Inflammatory macrophage treated with lipopolysaccharide for 1 hour (primary cell): Measurements from ENCODE around the gene STMN3.
"Not testable (repeated sequence)": the region's sequence is repeated elsewhere in the genome, so short reads cannot be mapped to it uniquely, and the experiment has no call there.

Experiments used
- DNase-seq, 2 donors: peaks; one replicate each; pipeline ENCODE4 v3.0.0-alpha.2; 2020 to 2022

The STMN3 gene

DNA sequence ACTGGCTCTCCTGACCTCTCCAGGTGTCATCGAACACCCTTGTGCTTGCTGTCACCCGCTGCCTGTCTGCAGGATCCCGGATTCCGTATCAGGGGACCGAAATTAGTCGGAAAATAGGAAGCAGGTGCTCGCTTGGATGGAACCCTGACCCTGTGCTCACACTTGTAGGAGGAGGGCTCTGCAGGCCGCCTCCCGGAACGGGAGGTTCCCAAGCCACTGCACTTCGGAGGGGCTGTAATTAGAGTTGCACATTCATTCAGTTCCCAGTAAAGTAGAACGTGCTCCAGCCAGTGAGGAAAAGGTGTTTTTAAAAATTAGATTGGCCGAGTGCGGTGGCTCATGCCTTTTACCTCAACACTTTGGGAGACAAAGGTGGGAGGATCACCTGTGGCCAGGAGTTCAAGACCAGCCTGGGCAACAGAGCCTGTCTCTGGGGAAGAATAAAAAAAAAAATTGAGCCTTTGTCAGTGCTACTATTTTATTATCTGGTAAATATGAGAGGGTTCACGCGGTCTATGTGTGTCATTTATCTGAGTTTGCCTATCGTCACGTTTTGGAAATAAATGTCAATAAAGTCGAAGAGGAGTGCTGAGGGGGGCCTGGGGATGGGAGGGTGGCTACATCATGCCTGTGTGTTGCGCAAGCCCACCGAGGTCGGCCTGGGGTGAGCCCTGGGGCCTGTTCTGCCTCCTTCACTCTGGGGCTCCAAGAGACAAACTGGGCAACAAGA lies 24.8 kb downstream of the STMN3 start:
- DNase-seq = peak; percentile 53 to 84

GRCh38 chr20:63627751-63628245 lies 25.4 kb downstream of the STMN3 start:
- DNase-seq = no peak

DNA sequence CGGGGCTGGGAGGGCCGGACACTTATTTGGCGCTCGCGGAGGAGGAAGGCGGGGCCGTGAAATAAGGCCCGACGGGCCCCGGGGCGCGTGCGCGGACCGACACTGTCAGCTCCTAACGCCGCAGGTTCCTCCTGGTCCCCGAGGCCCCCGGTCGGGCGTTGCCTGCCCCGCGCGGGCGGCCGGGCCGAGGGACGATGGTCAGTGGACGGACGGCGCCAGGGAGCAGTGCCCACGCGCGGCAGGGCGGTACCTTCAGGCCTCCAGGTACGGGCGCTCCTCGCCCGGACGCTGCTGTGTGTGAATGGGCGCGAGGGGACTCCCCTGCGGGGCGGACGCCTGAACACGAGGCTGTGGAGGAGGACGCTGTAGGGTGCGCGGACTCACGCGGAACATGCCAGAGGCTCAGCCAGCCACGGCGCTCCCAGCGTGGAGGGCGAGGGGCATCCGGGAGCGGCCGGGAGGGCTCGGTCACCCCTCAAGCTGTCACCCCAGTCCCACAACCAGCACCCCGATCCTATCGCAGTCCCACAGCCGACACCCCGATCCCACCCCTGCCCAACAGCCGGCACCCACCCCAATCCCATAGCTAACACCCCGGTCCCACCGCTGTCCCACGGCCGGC lies 26.0 kb downstream of the STMN3 start:
- DNase-seq = peak; percentile 92 to 97

DNA sequence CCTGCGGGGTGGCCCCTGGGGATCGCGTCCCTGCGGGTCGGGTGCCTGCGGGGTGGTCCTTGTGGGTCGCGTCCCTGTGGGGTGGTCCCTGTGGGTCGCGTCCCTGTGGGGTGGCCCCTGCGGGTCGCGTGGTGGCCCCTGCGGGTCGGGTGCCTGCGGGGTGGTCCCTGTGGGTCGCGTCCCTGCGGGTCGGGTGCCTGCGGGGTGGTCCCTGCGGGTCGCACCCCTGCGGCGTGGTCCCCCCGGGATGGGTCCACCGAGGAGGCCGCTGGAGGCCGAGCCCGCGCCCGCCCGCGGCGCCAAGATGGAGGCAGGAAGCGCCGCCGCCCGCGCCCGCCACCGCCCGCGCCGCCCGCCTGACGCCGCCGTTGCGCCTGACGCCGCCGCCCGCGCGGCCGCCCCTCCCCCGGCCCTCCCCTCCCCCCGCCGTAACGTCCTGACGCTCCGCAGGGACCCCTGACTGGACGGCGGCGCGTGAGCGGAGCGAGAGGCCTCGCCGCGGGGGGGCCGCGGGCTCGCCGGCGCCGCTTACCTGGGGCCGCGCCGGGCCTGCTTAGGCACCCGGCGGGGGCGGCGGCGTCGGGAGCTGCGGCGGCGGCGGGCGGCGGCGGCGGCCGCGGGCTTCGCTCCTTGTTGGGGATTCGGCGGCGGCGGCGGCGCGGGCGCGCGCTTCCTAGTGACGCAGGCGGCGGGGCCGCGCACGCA lies 26.6 kb downstream of the STMN3 start, which contains the start of gene GMEB2:
TSS of gene GMEB2 (minus strand) at position 678 of the 705 bp plus-strand sequence. CDS start 7,704 bp downstream, outside the sequence.
- peak in 1 of 2 donors; percentile 31 for DNase-seq

- DNase-seq = no peak
Observed at GRCh38 chr20:63625771-63626423, 27.3 kb downstream of the STMN3 start.

DNA sequence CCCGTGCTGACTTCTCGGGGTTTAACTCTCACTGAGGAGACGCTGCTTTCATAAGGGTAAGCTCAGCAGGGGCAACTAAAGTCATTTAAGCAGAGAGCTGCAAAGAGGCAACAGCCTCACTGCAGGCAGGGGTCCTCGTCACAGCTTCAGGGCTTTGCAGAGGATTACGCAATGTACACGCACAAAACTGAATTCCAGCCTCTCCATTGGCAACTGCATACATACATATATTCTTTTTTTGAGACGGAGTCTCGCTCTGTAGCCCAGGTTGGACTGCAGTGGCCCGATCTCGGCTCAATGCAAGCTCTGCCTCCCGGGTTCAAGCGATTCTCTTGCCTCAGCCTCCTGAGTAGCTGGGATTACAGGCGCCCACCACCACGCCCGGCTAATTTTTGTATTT lies 28.7 kb downstream of the STMN3 start:
- no peak for DNase-seq

GRCh38 chr20:63622732-63623131 lies 30.5 kb downstream of the STMN3 start:
- DNase-seq = no peak

- DNase-seq = no peak
Observed at GRCh38 chr20:63622096-63622495, 31.1 kb downstream of the STMN3 start.

DNA sequence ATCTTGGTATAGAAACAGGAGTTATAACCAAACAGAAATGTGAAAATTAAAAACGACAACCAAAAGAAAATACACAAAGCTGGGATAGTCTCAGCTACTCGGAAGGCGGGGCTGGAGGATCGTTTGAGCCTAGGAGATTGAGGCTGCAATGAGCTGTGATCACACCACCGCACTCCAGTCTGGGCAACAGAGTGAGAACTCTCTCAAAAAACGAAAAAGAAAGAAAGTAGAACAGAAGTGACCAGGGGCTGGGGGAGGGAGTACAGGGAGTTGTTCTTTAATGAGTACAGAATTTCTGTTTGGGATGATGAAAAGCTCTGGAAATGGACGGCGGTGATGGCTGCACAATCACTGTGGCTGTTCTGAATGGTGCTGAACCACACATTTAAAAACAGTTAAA lies 32.2 kb downstream of the STMN3 start:
- no peak for DNase-seq

- no peak for DNase-seq
Observed at GRCh38 chr20:63619505-63619904, 33.7 kb downstream of the STMN3 start.

- DNase-seq = no peak
Observed at GRCh38 chr20:63619086-63619485, 34.1 kb downstream of the STMN3 start.

- no peak for DNase-seq
Observed at GRCh38 chr20:63618291-63618980, 34.8 kb downstream of the STMN3 start.

DNA sequence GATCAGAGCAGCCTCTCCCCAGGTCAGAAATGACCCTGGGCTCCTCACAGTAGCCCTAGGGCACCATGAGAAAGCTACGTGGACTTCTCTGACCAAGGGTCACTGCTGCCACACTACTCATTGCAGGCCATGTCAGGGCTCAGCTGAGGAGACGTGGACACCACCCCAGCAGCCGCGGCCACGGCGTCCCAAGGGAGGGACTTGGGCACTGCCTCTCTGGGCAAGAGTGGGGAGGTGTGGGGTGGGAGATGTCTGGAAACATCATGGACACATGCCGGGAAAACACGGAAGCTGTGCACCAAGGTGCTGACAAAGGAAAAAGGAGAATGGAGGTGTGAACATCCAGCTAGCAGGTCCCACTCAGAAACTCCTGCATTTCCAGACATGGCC lies 35.4 kb downstream of the STMN3 start:
- no peak for DNase-seq

DNA sequence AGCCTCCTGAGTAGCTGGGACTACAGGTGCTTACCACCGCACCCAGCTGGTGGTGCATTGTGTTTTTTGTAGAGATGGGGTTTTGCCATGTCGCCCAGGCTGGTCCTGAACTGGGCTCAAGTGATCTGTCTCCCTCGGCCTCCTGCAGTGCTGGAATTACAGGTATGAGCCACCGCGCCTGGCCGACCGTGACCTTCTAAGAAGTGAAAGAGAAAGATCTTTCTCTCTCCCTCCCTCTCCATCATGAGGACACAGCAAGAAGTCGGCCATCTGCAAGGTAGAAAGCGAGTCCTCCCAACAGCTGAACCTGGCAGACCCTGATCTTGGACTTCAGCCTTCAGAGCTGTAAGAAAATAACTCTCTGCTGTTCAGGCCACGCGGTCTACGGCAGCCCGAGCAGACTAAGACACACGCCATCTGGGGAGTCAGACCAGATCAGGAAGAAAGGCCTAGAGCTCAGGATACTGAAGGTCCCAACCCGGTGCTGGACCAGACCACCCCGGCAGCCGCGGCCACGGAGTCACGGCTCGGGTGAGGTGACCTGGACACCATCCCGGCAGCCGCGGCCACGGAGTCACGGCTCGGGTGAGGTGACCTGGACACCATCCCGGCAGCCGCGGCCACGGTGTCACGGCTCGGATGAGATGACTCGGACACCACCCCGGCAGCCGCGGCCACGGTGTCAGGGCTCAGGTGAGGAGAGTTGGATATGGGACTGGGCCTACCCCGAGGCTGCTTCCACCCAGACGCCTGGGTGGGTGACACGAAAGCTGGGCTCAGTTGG lies 35.9 kb downstream of the STMN3 start:
- no peak for DNase-seq

- DNase-seq = not testable (repeated sequence)
Observed at GRCh38 chr20:63613863-63614594, 39.2 kb downstream of the STMN3 start.

DNA sequence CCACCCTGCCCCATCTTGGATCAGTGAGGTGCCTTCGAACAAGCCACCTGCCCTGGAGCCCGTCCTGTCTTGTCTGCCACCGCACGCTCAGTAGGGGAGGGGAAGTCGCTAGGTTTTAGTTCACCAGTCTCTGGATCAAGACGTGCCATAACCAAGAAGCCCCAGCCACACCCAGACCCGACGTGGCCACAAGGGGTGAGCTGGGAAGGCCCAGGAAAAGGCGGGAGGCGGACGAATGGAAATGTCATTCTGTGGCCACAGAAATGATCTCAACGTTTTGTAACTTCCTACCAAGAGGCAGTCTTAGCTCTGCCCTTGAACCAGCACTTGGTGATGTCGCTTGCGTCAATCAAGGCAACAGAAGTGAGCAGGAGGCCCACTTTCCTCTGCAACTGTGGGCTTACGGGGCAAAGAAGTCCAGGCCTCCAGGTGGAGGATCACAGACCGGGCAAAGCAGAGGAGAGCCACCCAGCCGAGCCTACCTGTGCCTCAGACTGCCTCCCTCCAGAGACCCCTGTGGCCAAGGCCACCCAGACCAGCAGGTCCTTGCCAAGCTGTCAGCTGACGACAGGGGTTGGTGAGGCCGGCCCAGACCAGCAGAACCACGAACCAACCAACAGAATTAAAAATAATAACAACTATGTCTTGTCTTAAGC lies 40.8 kb downstream of the STMN3 start:
- DNase-seq = peak; percentile 95

GRCh38 chr20:63611646-63612045 lies 41.6 kb downstream of the STMN3 start:
- no peak for DNase-seq

DNA sequence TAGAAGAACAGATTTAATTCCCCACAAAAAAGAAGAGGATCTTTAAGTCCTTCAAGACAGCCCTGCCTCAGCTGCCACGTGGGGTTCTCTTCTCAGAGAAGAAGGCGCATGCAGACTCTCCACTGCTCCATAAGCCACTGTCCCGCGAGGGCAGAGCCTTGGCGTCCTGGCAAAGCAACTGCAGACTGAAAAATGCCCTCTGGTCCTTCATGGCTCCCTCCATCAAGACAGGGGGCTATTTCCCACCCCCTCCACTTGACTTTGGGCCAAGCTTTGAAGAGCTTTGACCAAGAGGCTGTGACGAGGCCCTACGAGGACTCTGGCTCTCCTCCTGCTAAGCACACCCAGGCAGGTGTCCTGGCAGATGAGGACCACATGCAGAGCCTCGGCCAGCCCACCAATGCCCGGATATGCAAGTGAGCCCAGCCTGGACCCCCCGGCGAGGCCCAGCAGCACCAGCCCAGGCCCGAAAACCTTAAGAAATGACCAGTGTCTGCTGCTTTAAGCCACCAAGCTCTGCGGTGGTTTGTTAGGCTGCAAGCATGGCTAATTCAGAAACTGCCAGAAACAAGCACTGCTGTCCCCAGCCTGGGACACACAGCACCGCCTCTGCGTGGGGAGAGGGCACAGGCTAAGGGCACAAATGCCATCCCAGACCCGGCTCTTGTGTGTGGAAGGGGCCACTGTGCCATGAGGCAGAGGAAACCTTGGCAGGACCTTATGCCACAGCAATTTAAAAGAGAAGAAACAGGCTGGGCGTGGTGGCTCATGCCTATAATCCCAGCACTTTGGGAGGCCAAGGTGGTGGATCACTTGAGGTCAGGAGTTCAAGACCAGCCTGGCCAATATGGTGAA lies 42.4 kb downstream of the STMN3 start:
- DNase-seq = no peak

DNA sequence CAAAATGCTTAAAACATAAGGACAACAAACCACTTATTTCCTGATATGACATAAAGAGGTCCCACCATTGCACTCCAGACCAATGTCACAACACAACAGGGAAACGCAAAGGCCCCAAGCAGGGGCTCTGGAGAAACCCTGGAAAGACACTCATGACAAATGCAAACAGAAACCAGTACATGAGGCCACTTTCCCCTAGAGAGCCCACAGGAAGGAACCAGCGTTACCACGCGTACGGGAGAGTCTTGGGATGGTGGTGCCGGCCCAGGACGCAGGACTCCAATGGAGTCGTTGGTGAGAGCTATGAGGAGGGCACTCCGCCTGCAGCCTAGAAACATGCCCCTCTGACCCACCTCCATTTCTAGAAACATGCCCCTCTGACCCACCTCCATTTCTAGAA lies 46.5 kb downstream of the STMN3 start:
- peak; percentile 39 to 50 for DNase-seq
